A549 (cell line): ENCODE data around the gene PRUNE2. TPM values are rescaled to one million over a fixed set of nuclear protein-coding genes. Genes with fewer than 3 reads are reported as not detected.

Source experiments
- ATAC-seq, 2 experiments: fragments of 200-7000 bp in 1 of 2; fragments of >200 bp in 1 of 2; cut with Nextera tagmentation in 1 of 2; cut with Tn5 transposase in 1 of 2; 3 replicates each; pipeline versions ENCODE4 v1.8.0 to v1.9.1; 2018 to 2020; ENCODE audit warnings: mild to moderate bottlenecking in 1 of 2, moderate library complexity in 1 of 2
- CTCF ChIA-PET: fragments of 300-600 bp; sonication (Branson Sonifier 250); formaldehyde crosslinking; extraction: SDS; loops from one replicate; lab custom pipeline; 2021; ENCODE audit warnings: antibody characterized with exemption, inconsistent platforms; lab: Yijun Ruan, JAX
- POLR2A ChIA-PET: fragments of 350-600 bp; formaldehyde crosslinking; extraction: SDS; loops from one replicate; lab custom pipeline; 2021; ENCODE audit warnings: antibody characterized with exemption, inconsistent platforms; lab: Yijun Ruan, JAX
- DNase-seq, 2 experiments: peaks; one replicate each; pipeline versions ENCODE4 v3.0.0 to v3.0.0-alpha.2; 2011 to 2016; ENCODE audit warnings: low read depth in 1 of 2, low spot score in 1 of 2
- FAIRE-seq: peaks from 2 replicates; lab custom pipeline; 2011; peaks lifted over from hg19 to GRCh38; lab: Jason Lieb, UNC
- H3K27ac ChIP-seq, 2 experiments: fragments of >200 bp; sonication (Bioruptor Twin); formaldehyde crosslinking; 3 replicates each; pipeline ENCODE4 v1.5.1; 2016 to 2017
- H3K4me1 ChIP-seq: fragments of >200 bp; sonication (Bioruptor Twin); formaldehyde crosslinking; 3 replicates; pipeline ENCODE4 v1.6.1; 2016
- H3K4me2 ChIP-seq: fragments of >200 bp; sonication (Bioruptor Twin); formaldehyde crosslinking; 3 replicates; pipeline ENCODE4 v1.6.1; 2016
- H3K4me3 ChIP-seq: fragments of >200 bp; sonication (Bioruptor Twin); formaldehyde crosslinking; 3 replicates; pipeline ENCODE4 v1.5.1; 2016
- H3K9me3 ChIP-seq: fragments of >200 bp; sonication (Bioruptor Twin); formaldehyde crosslinking; 3 replicates; pipeline ENCODE4 v1.6.1; 2016
- CBX2 ChIP-seq: fragments of 200-600 bp; sonication (generic); IDR thresholded peaks from 2 replicates; pipeline ENCODE4 v1.6.1; 2016; ENCODE audit warnings: low read depth, mild to moderate bottlenecking, borderline replicate concordance
- CBX8 ChIP-seq: fragments of 200-600 bp; sonication (generic); IDR thresholded peaks from 2 replicates; pipeline ENCODE4 v1.6.1; 2016
- CTCF ChIP-seq: fragments of >200 bp; sonication (Bioruptor Twin); formaldehyde crosslinking; IDR thresholded peaks from 3 replicates; pipeline ENCODE4 v1.5.1; 2016
- EHMT2 ChIP-seq: fragments of 200-600 bp; sonication (generic); IDR thresholded peaks from 2 replicates; pipeline ENCODE4 v1.6.1; 2016; ENCODE audit warnings: antibody characterized with exemption, low read depth, mild to moderate bottlenecking, moderate library complexity
- EP300 ChIP-seq, 2 experiments: fragments of >200 bp; sonication (Bioruptor Twin); formaldehyde crosslinking; IDR thresholded peaks; 2 replicates in 1 of 2; 3 replicates in 1 of 2; pipeline ENCODE4 v1.6.1; 2016 to 2017
- ESRRA ChIP-seq: fragments of 150-350 bp; IDR thresholded peaks from 2 replicates; pipeline ENCODE4 v1.6.1; 2014; ENCODE audit warnings: mild to moderate bottlenecking, low read length, borderline replicate concordance
- FOSB ChIP-seq: fragments of 250-450 bp; sonication (Bioruptor Pico); IDR thresholded peaks from 2 replicates; pipeline ENCODE4 v1.5.0; 2020; ENCODE audit warnings: mild to moderate bottlenecking, moderate library complexity
- FOXS1 ChIP-seq: fragments of 250-450 bp; sonication (Bioruptor Pico); IDR thresholded peaks from 2 replicates; pipeline ENCODE4 v1.5.0; 2020; ENCODE audit warnings: mild to moderate bottlenecking, moderate library complexity
- JUNB ChIP-seq: fragments of >200 bp; sonication (Bioruptor Twin); formaldehyde crosslinking; IDR thresholded peaks from 2 replicates; pipeline ENCODE4 v1.6.1; 2016
- PBX3 ChIP-seq: IDR thresholded peaks from 2 replicates; pipeline ENCODE4 v1.6.1; 2012
- RAD21 ChIP-seq, 2 experiments: fragments of >200 bp in 1 of 2; sonication (Bioruptor Twin) in 1 of 2; formaldehyde crosslinking in 1 of 2; IDR thresholded peaks in 1 of 2; conservative IDR thresholded peaks in 1 of 2; 2 replicates in 1 of 2; 3 replicates in 1 of 2; pipeline ENCODE4 v1.6.1; 2012 to 2018; ENCODE audit warnings: inconsistent platforms in 1 of 2
- RARB ChIP-seq: fragments of 250-450 bp; sonication (Bioruptor Pico); IDR thresholded peaks from 2 replicates; pipeline ENCODE4 v1.8.0; 2021; ENCODE audit warnings: mild to moderate bottlenecking, moderate library complexity
- REST ChIP-seq: fragments of 200-600 bp; sonication (generic); IDR thresholded peaks from 2 replicates; pipeline ENCODE4 v1.6.1; 2016; ENCODE audit warnings: antibody characterized with exemption, mild to moderate bottlenecking, moderate library complexity
- RNF2 ChIP-seq: fragments of 200-600 bp; sonication (generic); IDR thresholded peaks from 2 replicates; pipeline ENCODE4 v1.6.1; 2016; ENCODE audit warnings: low read depth, mild to moderate bottlenecking, antibody characterized with exemption, moderate library complexity, borderline replicate concordance
- SMC3 ChIP-seq: fragments of >200 bp; sonication (Bioruptor Twin); formaldehyde crosslinking; IDR thresholded peaks from 3 replicates; pipeline ENCODE4 v1.6.1; 2018; ENCODE audit warnings: inconsistent platforms
- TP53 ChIP-seq: fragments of 250-450 bp; sonication (Bioruptor Pico); IDR thresholded peaks from 2 replicates; pipeline ENCODE4 v1.5.0; 2021; ENCODE audit warnings: mild to moderate bottlenecking, moderate library complexity
- WGBS: methylation state at CpG from one replicate; pipeline ENCODE4 v1.1.6; 2017; ENCODE audit errors: missing lambda C conversion rate; 5-methylcytosine and 5-hydroxymethylcytosine counted together
- polyA plus RNA-seq, 4 experiments: library from polyadenylated mRNA; depleted of rRNA in 3 of 4; stranded (reverse); fragments of >200 nt; fragmentation: RNase III in 1 of 4; extraction: RNeasy Plus Mini Kit Qiagen cat#74134 plus additional on column Dnase treatment in 1 of 4; gene quantifications; 2 replicates in 3 of 4; 3 replicates in 1 of 4; pipeline ENCODE4 v1.2.3, GENCODE V29; 2011 to 2017
- TF ChIP-seq, protein P1 (sequence below): fragments of 250-450 bp; sonication (Bioruptor Pico); IDR thresholded peaks from 2 replicates; pipeline ENCODE4 v1.5.0; 2021; ENCODE audit warnings: mild to moderate bottlenecking, moderate library complexity, borderline replicate concordance
- TF ChIP-seq, protein P2 (sequence below): fragments of >200 bp; sonication (Bioruptor Twin); formaldehyde crosslinking; IDR thresholded peaks from 3 replicates; pipeline ENCODE4 v1.6.1; 2016
- TF ChIP-seq, protein P3 (sequence below): fragments of >200 bp; sonication (Bioruptor Twin); formaldehyde crosslinking; IDR thresholded peaks from 2 replicates; pipeline ENCODE4 v1.6.1; 2016

PRUNE2 gene
- polyA plus RNA-seq, 2 of the 4 experiments (the other 2 are of a cell fraction): 0.04 TPM; not detected in 1

- no peak for ATAC-seq
- Histone ChIP-seq H3K4me1 (no peaks in the 10 kb centered on the region), H3K9me3 (no peaks in the 10 kb centered on the region), H3K4me2 (no peak overlapping the region), H3K4me3 (no peak overlapping the region), H3K27ac (no peak overlapping the region)
- FAIRE-seq: no peak
- CTCF ChIA-PET: no interaction called here
- TF ChIP-seq EHMT2: no peak
- TF ChIP-seq TP53 (CRISPR knock-in tag): no peak
- TF ChIP-seq EP300 (IDR thresholded peaks at IDR 0.05): no peak
- no peak for TF ChIP-seq CTCF
- no peak for TF ChIP-seq RNF2
- TF ChIP-seq RARB (CRISPR knock-in tag): no peak
- no peak for TF ChIP-seq REST
- no peak for TF ChIP-seq PBX3
- TF ChIP-seq SMC3: no peak
- POLR2A ChIA-PET: no interaction called here
- DNase-seq: no peak
- 81% methylated on average over 9 of the region's 9 CpGs for WGBS
Observed at GRCh38 chr9:76846297-76846696, 59.6 kb downstream of the PRUNE2 start.

- no peak overlapping the region for H3K27ac ChIP-seq
- no peak overlapping the region for H3K4me2 ChIP-seq
- H3K9me3 ChIP-seq: no peaks in the 10 kb centered on the region
- H3K4me1 ChIP-seq: no peaks in the 10 kb centered on the region
- H3K4me3 ChIP-seq: no peak overlapping the region
- CTCF ChIA-PET: interaction anchor here (1.5 kb wide), 1 partner anchor 8 kb away, joined by 3 read pairs; no protein-coding TSS in a partner anchor
- ATAC-seq (no peak), FAIRE-seq (no peak), DNase-seq (no peak)
- WGBS: 81% methylated on average over 4 of the region's 4 CpGs
- POLR2A ChIA-PET: no interaction called here
- TF ChIP-seq FOSB (CRISPR knock-in tag) (no peak), FOXS1 (CRISPR knock-in tag) (no peak), CBX2 (no peak), CTCF (no peak), ESRRA (no peak), REST (no peak), CBX8 (no peak), RAD21 (conservative IDR thresholded peaks at IDR 0.05 in 1 of 2, IDR thresholded peaks at IDR 0.05 in 1 of 2) (no peak), JUNB (no peak)
- TF ChIP-seq, protein P1, sequence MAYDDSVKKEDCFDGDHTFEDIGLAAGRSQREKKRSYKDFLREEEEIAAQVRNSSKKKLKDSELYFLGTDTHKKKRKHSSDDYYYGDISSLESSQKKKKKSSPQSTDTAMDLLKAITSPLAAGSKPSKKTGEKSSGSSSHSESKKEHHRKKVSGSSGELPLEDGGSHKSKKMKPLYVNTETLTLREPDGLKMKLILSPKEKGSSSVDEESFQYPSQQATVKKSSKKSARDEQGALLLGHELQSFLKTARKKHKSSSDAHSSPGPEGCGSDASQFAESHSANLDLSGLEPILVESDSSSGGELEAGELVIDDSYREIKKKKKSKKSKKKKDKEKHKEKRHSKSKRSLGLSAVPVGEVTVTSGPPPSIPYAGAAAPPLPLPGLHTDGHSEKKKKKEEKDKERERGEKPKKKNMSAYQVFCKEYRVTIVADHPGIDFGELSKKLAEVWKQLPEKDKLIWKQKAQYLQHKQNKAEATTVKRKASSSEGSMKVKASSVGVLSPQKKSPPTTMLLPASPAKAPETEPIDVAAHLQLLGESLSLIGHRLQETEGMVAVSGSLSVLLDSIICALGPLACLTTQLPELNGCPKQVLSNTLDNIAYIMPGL (CRISPR knock-in tag): no peak
- TF ChIP-seq, protein P2, sequence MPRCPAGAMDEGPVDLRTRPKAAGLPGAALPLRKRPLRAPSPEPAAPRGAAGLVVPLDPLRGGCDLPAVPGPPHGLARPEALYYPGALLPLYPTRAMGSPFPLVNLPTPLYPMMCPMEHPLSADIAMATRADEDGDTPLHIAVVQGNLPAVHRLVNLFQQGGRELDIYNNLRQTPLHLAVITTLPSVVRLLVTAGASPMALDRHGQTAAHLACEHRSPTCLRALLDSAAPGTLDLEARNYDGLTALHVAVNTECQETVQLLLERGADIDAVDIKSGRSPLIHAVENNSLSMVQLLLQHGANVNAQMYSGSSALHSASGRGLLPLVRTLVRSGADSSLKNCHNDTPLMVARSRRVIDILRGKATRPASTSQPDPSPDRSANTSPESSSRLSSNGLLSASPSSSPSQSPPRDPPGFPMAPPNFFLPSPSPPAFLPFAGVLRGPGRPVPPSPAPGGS: no peak
- TF ChIP-seq, protein P3, sequence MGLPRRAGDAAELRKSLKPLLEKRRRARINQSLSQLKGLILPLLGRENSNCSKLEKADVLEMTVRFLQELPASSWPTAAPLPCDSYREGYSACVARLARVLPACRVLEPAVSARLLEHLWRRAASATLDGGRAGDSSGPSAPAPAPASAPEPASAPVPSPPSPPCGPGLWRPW: no peak
Observed at GRCh38 chr9:76845254-76845653, 60.7 kb downstream of the PRUNE2 start.
